Renal pelvis (tissue), 4 donors: ENCODE results near the gene GREB1L. TPM values are rescaled to one million over a fixed set of nuclear protein-coding genes. Genes with fewer than 3 reads are reported as not detected.
A peak's percentile ranks its signal among the peaks of the same experiment; 100 is the strongest.
"Not testable (repeated sequence)": the region's sequence is repeated elsewhere in the genome, so short reads cannot be mapped to it uniquely, and the experiment has no call there.

ENCODE experiments used
- DNase-seq: peaks from one replicate; pipeline ENCODE4 v3.0.0-alpha.2; 2013
- polyA plus RNA-seq, 3 donors: library from polyadenylated mRNA; unstranded; fragments of 120-200 nt; gene quantifications; one replicate each; pipeline ENCODE4 v1.2.1, GENCODE V29; 2013; ENCODE audit not compliant: insufficient read length in 3 of 3

The GREB1L gene
- polyA plus RNA-seq, 3 donors: 1.7 to 5.1 (median 3.1) TPM

DNA sequence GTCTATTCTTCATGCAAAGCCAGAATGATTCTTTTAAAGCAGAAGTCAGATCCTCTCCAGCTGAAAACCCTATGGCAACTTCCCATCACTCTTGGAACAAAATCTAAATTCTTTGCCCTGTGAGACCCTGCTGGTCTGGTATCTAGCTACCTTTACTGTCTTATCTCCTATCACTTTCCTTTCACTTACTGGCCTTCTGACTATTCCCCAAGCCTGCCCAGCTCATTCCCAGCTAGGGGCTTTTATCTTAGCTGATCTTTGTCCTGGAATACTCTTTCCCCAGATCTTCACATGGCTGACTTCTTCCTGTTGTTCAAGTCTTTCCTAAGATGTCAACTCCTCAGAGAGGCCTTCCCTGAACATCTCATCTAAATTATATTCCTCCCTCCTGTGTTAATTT, 63.6 kb downstream of the GREB1L start:
- no peak for DNase-seq

DNA sequence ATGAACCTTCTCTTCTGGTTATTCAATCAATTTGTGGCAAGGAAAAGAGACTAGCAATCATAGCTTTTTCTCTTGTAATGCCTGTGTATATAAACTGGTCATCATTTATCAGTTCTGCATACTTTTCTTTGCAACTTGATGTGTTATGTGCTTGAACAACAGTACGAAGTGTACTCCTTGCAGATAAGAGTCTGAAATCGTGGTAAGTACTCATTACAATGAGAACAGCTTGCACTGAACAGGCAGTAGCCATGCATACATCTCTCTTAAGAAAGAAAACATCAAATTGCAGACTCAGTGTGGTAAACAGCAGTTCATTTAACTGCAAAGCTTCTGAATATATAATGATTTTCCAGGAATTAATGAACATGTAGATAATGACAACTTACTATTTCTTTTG, 64.3 kb downstream of the GREB1L start:
- DNase-seq: no peak

DNA sequence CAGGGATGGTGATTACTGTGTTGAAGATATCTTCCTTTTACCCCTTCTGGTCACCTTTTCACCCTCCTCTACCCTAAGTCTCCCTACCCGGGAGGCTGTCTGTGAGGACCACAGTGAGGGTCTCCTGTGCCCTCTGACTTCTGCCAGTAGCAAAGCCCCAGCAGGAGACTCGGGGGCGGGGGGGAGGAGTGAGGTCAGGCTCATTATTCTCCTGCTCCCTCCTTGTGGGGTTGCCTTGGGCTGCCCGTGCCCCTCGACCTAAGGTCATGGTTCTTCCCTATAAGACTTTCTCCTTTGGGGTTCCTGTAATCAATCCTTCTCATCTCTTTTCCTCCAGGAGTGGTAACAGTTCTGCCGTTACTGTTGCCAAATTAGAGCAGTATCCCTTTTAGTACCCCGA, 65.5 kb downstream of the GREB1L start:
- no peak for DNase-seq

DNA sequence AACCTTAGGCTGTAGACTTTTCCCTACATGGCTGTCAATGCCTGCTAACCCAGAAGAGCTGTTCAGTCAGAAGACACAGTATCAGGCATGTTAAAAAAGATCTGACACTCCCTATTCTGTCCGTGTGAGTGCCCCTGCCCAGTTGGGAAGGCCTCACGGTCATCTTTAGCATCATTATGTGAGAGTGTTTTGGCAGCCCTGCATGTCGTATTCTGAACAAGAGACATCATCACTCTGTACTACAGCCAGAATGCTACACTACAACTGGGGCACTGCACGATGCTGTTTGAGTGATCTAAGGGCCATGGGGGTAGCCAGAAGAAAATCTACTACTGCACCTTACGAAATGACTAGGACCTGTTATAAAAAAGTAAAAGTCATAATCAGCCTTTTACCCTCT, 67.2 kb downstream of the GREB1L start:
- no peak for DNase-seq

DNA sequence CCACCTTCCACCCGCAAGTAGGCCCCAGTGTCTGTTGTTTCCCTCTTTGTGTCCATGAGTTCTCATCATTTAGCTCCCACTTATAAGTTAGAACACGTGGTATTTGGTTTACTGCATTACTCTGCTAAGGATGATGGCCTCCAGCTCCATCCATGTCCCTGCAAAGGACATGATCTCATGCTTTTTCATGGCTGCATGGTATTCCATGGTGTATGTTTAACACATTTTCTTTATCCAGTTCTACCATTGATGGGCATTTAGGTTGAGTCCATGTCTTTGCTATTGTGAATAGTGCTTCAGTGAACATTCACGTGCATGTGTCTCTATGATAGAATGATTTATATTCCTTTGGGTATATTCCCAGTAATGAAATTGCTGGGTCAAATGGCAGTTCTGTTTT, 69.9 kb downstream of the GREB1L start:
- DNase-seq: not testable (repeated sequence)

DNA sequence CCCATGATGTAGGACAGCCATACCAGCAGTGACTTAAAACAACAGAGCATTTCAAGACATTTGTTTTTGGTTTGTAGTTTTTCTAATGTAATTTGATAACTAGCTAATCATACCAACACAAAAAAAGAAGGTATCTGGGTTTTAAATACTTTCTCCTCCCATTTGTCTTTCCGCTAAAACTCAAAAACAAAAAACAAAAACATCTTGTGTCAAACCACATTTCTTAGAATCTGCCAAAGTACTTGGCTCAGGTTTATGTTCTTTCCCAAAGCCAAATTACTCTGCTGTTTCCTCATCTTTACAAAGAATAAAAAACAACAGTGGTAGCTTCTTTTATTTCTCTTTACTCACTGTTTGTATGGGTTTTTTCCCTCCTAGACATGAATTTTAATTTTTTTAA, 71.5 kb downstream of the GREB1L start:
- no peak for DNase-seq

DNA sequence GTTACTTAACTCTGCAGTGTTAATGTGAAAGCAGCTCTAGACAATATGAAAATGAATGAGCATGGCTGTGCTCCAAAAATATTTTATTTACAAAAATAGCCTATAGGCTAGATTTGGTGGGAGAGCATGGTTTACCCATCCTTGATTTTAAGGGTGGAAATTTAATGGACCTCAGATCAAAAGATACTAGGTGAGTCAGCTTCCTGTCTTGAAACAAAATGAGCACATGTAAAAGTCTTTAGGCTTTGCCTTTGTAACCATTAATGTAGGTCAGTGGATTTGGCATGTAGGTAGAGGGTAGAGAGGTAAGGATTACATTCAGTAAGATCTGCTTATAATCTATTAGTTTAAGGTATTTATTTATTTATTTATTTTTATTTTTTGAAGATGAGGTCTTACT, 72.7 kb downstream of the GREB1L start:
- no peak for DNase-seq

DNA sequence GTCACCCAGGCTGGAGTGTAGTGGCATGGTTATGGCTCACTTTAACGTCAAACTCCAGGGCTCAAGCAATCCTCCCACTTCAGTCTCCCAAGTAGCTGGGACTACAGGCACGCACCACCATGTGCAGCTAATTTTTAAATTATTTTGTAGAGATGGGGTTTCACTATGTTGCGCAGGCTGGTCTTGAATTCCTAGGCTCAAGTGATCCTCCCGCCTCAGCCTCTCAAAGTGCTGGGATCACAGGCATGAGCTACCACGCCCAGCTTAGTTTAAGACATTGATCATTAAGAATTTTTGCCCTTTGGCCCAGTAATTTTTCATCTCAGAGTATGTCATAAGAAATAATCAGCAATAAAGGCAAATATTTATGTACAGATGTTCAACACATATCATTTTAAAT, 73.1 kb downstream of the GREB1L start:
- not testable (repeated sequence) for DNase-seq

DNA sequence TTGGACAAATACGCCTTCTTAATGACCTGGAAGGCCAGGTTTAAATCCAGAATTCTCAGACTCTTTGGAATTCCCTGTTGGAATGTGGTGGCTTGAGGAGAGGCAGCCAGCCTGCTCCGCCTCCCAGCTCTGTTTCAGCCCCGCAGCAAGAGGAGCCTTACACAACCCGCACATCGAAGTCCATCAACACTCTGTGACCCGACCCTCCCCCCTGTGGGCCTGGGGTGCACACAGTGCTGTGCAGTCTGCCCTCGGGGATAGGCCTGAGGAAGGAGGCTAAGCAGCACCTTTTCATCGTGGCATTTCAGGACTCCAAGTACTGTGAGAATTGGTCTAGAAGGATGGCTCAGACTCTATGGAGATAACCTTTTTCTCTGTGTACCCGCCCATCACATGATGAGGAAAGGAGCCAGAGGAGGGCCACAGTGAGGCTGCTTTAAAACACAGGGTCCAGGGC, 73.7 kb downstream of the GREB1L start:
- DNase-seq: no peak

DNA sequence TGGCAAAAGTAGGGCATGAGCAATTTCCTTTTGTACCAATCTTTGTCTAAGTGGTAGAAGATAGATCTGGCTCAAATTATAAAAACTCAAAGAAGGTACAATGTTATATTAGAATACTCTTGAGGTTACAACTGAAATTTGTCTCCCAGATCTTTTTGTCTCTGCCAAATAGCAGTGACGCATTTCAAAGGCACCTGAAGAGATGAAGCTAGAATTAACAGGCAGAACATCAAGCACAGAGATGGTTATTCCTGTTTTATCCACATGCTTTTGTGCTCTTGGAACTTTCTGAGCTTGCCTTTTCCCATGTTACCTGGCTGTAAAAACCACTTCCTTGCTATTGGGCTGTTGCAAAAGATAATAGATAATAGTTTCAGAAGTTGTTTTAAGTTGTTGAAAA, 74.3 kb downstream of the GREB1L start:
- no peak for DNase-seq

DNA sequence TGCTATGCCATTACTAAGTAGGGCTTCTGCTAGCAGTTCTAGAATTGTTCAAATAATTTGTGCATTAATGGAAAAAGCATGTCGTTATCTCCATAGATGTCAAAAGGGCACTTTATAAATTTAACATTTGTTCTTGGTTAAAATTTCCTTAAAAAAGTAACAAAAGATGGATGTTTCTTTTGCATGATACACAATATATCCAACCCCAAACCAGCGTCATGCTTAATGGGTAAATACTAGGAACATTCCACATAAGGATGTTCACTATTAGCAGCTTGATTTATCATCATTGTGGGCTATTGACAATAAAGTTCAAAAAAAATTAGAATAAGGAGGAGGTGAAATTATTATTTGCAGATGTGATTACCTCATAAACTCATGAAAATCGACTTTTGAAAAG, 79.7 kb downstream of the GREB1L start:
- no peak for DNase-seq

DNA sequence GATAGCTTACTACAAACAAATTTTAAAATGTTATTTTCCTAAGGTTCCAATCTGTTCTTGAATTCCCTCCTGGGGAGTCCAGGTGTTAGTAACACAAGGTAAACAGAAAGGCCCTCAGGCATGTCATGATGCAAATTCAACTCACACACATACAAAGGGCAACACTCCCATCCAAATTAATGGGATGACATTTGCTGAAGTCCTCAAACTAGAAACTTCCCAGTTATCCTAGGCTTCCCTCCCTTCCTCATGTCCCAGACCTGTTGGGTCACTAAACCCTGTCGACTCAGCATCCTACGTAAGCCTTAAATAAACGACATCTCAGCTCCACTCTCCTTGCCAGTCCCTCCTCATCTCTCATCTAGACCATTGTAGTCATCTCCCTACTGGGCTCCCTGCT, 85.1 kb downstream of the GREB1L start:
- DNase-seq: no peak

DNA sequence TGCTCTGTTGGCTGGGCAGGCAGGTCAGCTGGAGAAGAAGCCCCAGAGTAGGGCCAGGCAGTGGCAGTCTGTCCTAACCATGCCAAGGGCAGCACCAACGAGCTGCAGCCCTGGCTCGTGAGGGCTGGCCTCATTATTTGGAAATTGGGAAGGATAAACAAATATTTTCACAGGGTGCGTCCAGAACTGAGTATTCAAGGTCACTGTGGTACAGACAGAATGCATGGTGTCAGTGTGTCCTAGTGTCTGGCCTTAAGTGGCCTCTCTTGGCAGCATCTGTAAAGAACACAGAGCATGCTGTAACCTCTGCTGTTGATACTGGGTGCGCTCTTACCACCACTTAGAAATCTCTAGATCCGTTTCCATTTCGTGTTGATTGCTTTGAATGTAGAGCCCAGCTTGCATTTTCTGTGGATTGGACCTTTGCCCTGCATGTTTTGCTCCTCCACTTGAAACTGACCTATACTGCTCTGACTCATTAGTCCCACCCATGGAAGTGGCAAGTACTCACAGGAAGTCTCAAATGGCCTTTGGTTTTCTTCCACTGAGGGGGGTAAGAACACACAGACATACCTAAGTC, 88.2 kb downstream of the GREB1L start:
- DNase-seq: no peak

DNA sequence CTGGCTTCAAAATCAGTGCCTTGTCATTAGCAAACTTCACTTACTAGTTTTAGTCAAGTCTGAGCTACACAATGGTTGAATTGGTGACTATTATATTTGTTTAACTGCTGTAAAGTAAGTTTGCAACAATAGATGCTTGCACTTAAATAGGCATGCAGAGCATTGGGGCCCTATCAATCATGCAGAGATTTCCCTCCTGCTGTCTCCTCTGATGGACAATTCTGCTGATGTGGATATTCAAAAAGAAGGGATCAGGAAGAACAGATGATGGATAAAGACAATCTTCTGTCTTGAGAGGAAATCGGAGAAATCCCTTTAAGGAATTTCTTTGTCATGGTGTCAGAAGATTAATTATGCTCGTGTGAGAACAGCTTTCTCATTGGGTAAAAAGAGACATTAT, 89.0 kb downstream of the GREB1L start:
- DNase-seq: no peak

DNA sequence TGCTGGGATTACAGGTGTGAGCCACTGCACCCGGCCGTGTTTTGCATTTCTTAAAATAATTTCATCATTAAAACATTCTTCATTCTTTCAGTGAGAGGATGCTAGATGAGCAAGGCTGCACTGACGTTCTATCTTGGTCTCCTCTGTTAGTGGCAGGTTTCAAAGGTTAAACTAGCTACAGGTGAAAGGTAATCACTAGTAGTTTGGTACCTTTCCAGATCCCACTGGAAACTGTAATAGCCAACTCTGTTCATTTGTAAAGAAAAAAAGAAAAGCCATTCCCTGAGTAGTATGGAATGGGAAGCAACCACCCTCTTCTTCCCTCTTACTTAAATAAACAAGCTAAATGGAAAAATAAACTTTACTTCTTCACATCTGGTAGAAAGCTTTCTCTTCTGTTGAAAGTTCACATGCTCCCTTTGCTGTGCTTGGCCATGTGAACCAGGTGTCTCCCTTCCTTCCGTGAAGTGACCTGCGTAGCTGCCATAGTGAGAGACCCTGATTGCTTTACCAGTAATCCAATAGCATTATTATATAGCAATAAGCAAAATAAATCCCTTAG, 94.0 kb downstream of the GREB1L start:
- no peak for DNase-seq

DNA sequence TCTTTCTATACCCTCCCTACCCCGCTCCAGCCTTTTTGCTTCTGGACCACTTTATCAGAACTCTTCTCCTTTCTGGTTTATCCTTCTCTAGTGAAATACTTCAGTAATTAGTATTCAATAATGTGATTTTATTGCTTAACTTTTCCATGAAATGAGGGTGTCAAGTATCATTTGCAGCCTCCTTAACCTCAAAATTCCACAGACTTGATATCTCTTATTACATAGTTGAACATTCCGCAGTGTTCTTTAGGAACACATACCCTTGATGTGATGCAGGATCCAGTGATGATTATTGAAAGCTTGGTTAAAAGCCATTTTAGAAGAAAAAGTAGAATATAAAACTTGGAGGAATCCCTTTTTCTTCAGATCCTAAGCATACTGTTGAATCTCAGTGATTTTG, 94.8 kb downstream of the GREB1L start:
- DNase-seq: no peak

DNA sequence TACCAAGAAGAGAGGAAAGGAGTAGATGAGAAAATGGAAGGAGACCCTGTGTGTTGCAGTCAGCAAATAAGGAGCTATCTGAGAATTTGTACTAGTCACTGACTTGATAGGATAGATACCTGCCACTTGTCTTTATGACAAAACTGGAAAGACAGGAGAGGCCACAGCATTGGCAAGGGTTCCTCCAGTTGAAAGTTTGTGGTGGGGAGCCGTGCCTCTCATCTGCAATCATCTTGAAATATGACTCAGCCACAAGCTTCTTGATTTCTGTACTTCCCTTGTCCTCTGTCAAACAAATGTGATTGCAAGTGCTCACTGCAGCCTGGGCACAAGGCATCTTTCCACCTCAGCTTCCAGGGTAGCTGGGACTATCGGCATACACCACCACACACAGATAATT, 99.1 kb downstream of the GREB1L start:
- DNase-seq: no peak

DNA sequence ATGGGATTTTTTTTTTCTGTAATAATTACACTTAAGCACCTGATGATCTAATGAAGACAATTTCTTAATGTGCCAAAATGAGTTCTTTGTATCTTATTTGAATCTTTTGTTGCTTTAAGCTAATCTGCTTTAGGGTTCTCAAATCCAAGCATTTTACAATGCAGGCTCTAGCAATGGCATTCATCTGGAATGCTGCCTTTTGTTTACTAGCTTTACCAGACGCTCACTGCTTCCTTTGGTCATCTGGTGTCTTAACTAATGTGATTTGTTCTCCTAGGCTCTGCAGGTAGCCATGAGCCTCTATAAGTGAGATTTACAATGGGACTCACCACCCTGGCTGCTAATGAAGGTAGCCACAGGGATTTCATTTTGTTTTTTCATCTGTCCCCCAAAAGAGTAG, 100.3 kb downstream of the GREB1L start:
- no peak for DNase-seq

DNA sequence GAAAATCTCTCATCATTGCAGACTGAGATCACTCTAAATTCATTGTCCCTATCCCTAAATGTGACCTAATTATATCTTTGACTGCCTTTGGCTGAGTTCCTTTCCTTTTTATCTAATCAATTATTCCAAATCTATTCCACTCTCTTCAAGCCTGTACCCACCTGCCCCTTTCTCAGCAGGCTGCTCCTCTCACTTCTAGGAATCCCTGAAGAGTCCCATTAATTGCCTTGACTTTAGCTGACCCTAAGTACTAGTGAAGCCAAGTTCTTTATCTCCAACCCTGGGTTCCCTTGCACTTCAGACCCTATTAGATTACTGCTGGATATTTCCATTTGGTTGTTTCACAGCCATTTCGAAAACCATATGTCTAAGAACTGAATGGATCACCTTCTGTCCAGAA, 102.8 kb downstream of the GREB1L start:
- DNase-seq: no peak

DNA sequence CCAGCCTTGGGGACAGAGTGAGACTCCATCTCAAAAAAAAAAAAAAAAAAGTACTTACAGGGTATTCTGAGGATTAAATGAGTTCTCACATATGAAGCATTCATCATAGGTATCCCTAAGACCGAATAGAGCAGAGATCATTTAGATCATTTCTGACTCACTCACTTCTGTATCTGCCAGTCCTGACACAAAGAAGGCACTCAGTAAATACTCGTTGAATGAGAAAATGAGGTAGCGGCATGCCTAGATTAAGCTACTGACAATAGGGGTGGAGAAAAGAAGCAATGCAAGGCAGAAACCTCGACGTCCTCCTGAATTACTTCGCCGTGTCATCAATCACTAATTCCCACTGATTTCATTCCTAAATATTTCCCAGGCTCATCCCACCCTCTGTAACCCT, 103.8 kb downstream of the GREB1L start:
- no peak for DNase-seq

DNA sequence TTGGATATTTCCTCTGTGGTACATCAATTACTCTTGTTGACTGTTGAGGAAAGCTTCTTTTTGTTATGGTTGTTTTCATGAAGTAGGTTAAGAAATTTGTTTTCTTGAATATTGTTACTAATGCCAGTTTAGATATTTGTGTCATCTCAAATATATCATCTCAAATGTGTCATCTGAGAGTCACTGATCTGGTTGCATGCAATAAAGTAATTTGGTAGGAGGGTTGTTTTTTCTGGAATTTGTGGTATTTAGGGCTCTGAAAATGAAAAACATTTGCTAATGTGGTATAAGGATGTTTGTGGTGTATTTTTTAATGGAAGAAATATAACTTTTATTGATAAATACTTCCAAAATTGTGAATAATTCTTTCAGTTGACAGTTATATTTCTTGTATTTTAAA, 117.7 kb downstream of the GREB1L start:
- DNase-seq: no peak

DNA sequence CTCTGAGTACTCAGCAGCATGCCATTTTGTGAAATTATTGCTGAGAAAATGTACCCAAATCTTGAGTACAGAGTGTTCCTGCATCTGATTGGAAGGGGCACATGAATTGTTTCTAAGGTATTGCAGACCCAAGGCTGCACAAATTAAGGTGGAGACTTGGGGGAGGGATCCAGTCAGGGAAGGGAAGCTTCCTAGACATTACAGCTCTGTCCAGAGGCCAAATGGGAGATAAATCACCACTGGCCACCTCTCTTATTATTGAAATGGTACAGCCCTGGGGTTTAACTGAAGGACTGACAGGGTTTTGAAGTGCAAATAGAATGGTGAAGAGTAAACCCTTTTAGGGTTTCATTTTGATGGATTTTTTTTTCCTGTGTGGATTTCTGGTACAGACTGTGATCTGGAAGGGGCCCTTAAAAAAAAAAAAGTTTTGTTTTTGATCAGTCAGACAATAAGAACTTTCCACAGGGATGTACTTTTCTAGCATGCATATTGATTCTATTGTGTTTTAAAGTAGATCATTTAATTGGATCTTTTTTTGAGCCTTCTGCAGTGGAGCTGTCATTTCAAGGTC, 119.4 kb downstream of the GREB1L start:
- DNase-seq: peak; percentile 28

DNA sequence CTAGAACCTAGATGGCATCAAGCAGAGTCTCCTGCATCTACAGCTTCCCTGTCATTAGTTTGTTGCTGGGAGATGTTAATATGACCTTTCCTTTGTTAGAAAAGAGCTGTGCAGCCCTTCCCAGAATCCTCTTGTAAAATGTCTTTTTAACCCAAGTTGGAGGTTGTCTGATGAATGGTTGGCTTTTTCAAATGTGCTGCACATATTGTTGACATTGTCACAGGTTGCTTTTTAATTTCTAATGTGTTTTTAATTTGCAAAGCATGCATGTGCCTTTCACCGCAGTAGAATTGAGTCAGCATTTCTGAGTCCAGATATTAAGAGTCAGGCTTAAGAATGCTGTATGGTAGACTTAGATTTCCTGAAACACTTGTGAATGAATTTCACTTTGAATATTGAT, 120.8 kb downstream of the GREB1L start:
- no peak for DNase-seq

DNA sequence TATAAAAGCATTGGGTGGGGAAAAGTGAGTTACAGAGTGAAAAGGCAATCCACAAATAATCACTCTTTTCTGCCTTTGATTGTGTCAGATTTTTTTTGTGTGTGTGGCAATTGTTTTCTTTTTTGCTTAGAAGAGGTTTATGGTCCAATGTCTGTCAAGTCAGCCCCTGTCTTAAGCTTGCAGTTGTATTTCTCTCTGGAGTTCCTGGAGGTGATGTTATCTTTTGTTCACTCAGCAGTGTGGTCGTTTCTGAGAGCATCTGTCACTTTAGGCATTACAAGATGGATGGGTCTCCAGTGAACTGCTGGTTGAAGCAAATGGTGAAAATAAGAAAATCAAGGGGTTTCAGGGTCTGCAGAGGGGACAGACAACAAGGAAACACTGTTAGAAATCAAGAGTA, 121.3 kb downstream of the GREB1L start:
- DNase-seq: no peak
